Liver (tissue), 2 donors: Measurements from ENCODE around the gene BTN2A1.

Source experiments
- EGR1 ChIP-seq, 2 donors: IDR thresholded peaks; 2 replicates each; pipeline ENCODE4 v1.6.1; 2016 to 2018; ENCODE audit warnings: antibody characterized with exemption in 2 of 2, low read depth in 2 of 2
- RXRA ChIP-seq, 2 donors: IDR thresholded peaks; 2 replicates each; pipeline ENCODE4 v1.6.1; 2017 to 2018; ENCODE audit warnings: antibody characterized with exemption in 2 of 2, mild to moderate bottlenecking in 1 of 2
- donor health status: healthy.

DNA sequence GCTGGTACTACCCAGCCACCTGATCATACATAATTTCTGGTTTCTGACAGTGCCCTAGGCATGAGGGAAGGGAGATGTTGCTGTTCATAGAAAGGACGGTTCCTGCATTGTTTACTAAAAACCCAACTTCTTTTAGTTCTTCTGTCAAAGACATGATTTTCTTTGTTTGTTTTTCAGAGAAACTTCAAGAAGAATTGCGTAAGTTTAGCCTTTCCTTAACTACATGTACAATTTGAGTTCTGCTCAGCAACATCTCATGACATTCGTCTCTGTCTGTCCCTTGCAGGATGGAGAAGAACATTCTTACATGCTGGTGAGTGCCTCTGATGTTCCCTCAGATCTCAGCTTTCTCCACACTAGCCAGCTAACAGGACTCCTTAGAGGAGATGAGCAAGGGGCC lies 8.0 kb downstream of the BTN2A1 start:
- TF ChIP-seq EGR1 (IDR thresholded peaks at IDR 0.05; ENCODE audit: low read depth in 2 of 2) (no peak), RXRA (IDR thresholded peaks at IDR 0.05) (no peak)
